ENCODE measurements around the gene YKT6. TPM values are rescaled to one million over a fixed set of nuclear protein-coding genes. Genes with fewer than 3 reads are reported as not detected.

Gene YKT6
- total RNA-seq, 4 donors from 2014 or later, result 46.6 to 80.1 (median 68.0) TPM

GRCh38 chr7:44231088-44231487 lies 30.3 kb downstream of the YKT6 start:
- Histone ChIP-seq H3K36me3 (no peaks in the 10 kb centered on the region), H3K27ac (no peak overlapping the region), H3K4me1 (no peaks in the 10 kb centered on the region), H3K9me3 (no peaks in the 10 kb centered on the region), H3K4me3 (no peak overlapping the region), H3K27me3 (peaks cover 5% of the 10 kb centered on the region)
- TF ChIP-seq CTCF (IDR thresholded peaks at IDR 0.05) (no peak), EP300 (IDR thresholded peaks at IDR 0.05; ENCODE audit: low read depth) (no peak)
- DNase-seq, result no peak
- in situ Hi-C loops (cut with MboI; ENCODE audit: low pct_ligation_motif_present in 1 of 4, low pct_unique_long_range_greater_than_20kb in 1 of 4, low sequenced_read_pairs in 3 of 4), result loop anchor here in 3 of 4 donors (25.0 kb wide), 2 partner anchors 256 to 331 kb away; partner anchors contain the start of genes NUDCD3 (in 2 of the 3) and DDX56 (in 1 of the 3)
- intact Hi-C loops (cut with DNase I; ENCODE audit: low total_unique reads), result loop anchor here (10.0 kb wide), 2 partner anchors 254 to 334 kb away; no protein-coding TSS in a partner anchor
- WGBS, 2 donors (ENCODE audit: low coverage in 1 of 2), result 89% methylated on average over 10 of the region's 12 CpGs; no CpG with 5 or more reads in 1 of the 2 donors

GRCh38 chr7:44232396-44232795 lies 31.6 kb downstream of the YKT6 start:
- intact Hi-C loops (cut with DNase I; ENCODE audit: low total_unique reads), result loop anchor here (10.0 kb wide), 2 partner anchors 252 to 332 kb away; no protein-coding TSS in a partner anchor
- WGBS, 2 donors (ENCODE audit: low coverage in 1 of 2), result 89% methylated on average over 12 of the region's 13 CpGs; no CpG with 5 or more reads in 1 of the 2 donors
- in situ Hi-C loops (cut with MboI; ENCODE audit: low pct_ligation_motif_present in 1 of 4, low pct_unique_long_range_greater_than_20kb in 1 of 4, low sequenced_read_pairs in 3 of 4), result loop anchor here in 3 of 4 donors (25.0 kb wide), 2 partner anchors 255 to 330 kb away; partner anchors contain the start of genes NUDCD3 (in 2 of the 3) and DDX56 (in 1 of the 3)

GRCh38 chr7:44232901-44233715 lies 32.3 kb downstream of the YKT6 start:
- Histone ChIP-seq H3K27ac (no peak overlapping the region), H3K4me1 (no peaks in the 10 kb centered on the region), H3K27me3 (no peaks in the 10 kb centered on the region), H3K9me3 (no peaks in the 10 kb centered on the region), H3K4me3 (no peak overlapping the region), H3K36me3 (no peaks in the 10 kb centered on the region)
- WGBS, 2 donors (ENCODE audit: low coverage in 1 of 2), result 64 to 70% methylated on average over 2 to 18 of the region's 22 CpGs
- DNase-seq, result no peak
- no peak for TF ChIP-seq POLR2A (IDR thresholded peaks at IDR 0.05)
- no peak for TF ChIP-seq EP300 (IDR thresholded peaks at IDR 0.05; ENCODE audit: low read depth)
- TF ChIP-seq CTCF (IDR thresholded peaks at IDR 0.05), result no peak
- TF ChIP-seq POLR2AphosphoS5 (IDR thresholded peaks at IDR 0.05), result no peak
- in situ Hi-C loops (cut with MboI; ENCODE audit: low pct_ligation_motif_present in 1 of 4, low pct_unique_long_range_greater_than_20kb in 1 of 4, low sequenced_read_pairs in 3 of 4) (loop anchor here in 3 of 4 donors (25.0 kb wide), 2 partner anchors 254 to 329 kb away; partner anchors contain the start of genes NUDCD3 (in 2 of the 3) and DDX56 (in 1 of the 3)), intact Hi-C loops (cut with DNase I; ENCODE audit: low total_unique reads) (loop anchor here (10.0 kb wide), 2 partner anchors 252 to 332 kb away; no protein-coding TSS in a partner anchor)

More at GRCh38 chr7:44232396-44232795, 31.6 kb downstream of the YKT6 start:
- H3K27ac ChIP-seq, result no peak overlapping the region
- H3K36me3 ChIP-seq, result no peaks in the 10 kb centered on the region
- H3K4me1 ChIP-seq, result no peaks in the 10 kb centered on the region
- DNase-seq, result no peak
- no peaks in the 10 kb centered on the region for H3K27me3 ChIP-seq
- TF ChIP-seq POLR2A (IDR thresholded peaks at IDR 0.05) (no peak), POLR2AphosphoS5 (IDR thresholded peaks at IDR 0.05) (no peak), EP300 (IDR thresholded peaks at IDR 0.05; ENCODE audit: low read depth) (no peak), CTCF (IDR thresholded peaks at IDR 0.05) (no peak)
- H3K9me3 ChIP-seq, result no peaks in the 10 kb centered on the region
- no peak overlapping the region for H3K4me3 ChIP-seq

- Histone ChIP-seq H3K4me1 (no peaks in the 10 kb centered on the region), H3K4me3 (no peak overlapping the region), H3K36me3 (no peaks in the 10 kb centered on the region), H3K9me3 (no peaks in the 10 kb centered on the region), H3K27me3 (no peaks in the 10 kb centered on the region), H3K27ac (no peak overlapping the region)
- 69 to 79% methylated on average over 3 to 8 of the region's 8 CpGs for WGBS, 2 donors (ENCODE audit: low coverage in 1 of 2)
- in situ Hi-C loops (cut with MboI; ENCODE audit: low pct_ligation_motif_present in 1 of 4, low pct_unique_long_range_greater_than_20kb in 1 of 4, low sequenced_read_pairs in 3 of 4), result loop anchor here in 3 of 4 donors (25.0 kb wide), 2 partner anchors 252 to 327 kb away; partner anchors contain the start of genes NUDCD3 (in 2 of the 3) and DDX56 (in 1 of the 3)
- intact Hi-C loops (cut with DNase I; ENCODE audit: low total_unique reads), result loop anchor here (10.0 kb wide), 2 partner anchors 250 to 330 kb away; no protein-coding TSS in a partner anchor
- no peak for DNase-seq
- TF ChIP-seq EP300 (IDR thresholded peaks at IDR 0.05; ENCODE audit: low read depth), result no peak
- TF ChIP-seq POLR2AphosphoS5 (IDR thresholded peaks at IDR 0.05), result no peak
- TF ChIP-seq POLR2A (IDR thresholded peaks at IDR 0.05), result no peak
- no peak for TF ChIP-seq CTCF (IDR thresholded peaks at IDR 0.05)
These were observed 34.3 kb downstream of the YKT6 start for GRCh38 chr7:44235066-44235465.

Data from transverse colon (tissue), 4 donors.